Keratinocyte (primary cell): ENCODE measurements around the gene DDX21. TPM values are rescaled to one million over a fixed set of nuclear protein-coding genes. Genes with fewer than 3 reads are reported as not detected.
"Not testable (repeated sequence)": the region's sequence is repeated elsewhere in the genome, so short reads cannot be mapped to it uniquely, and the experiment has no call there.

Experiments used
- DNase-seq: peaks from one replicate; pipeline ENCODE4 v3.0.0-alpha.2; 2011; ENCODE audit warnings: low read depth, missing footprints, low spot score
- FAIRE-seq: peaks from 2 replicates; lab custom pipeline; 2011; peaks lifted over from hg19 to GRCh38; lab: Jason Lieb, UNC
- H2AFZ ChIP-seq: 2 replicates; pipeline ENCODE4 v1.6.0; 2012; ENCODE audit warnings: low read length, control low read depth, inconsistent platforms; ENCODE audit not compliant: control insufficient read depth
- H3K27ac ChIP-seq: 2 replicates; pipeline ENCODE4 v1.5.1; 2011; ENCODE audit warnings: low read length; ENCODE audit not compliant: control insufficient read depth, insufficient read depth
- H3K27me3 ChIP-seq: 3 replicates; pipeline ENCODE4 v1.6.0; 2011; ENCODE audit warnings: low read length; ENCODE audit not compliant: control insufficient read depth, insufficient read depth; ENCODE audit errors: extremely low read depth
- H3K36me3 ChIP-seq, 2 experiments: 2 replicates in 1 of 2; 3 replicates in 1 of 2; pipeline ENCODE4 v1.5.1; 2011; ENCODE audit warnings: low read length in 2 of 2, mild to moderate bottlenecking in 1 of 2; ENCODE audit not compliant: control insufficient read depth in 2 of 2, insufficient read depth in 2 of 2; ENCODE audit errors: extremely low read depth in 1 of 2
- H3K4me1 ChIP-seq: 3 replicates; pipeline ENCODE4 v1.5.1; 2011; ENCODE audit warnings: low read length; ENCODE audit not compliant: control insufficient read depth, insufficient read depth; ENCODE audit errors: extremely low read depth
- H3K4me2 ChIP-seq: 3 replicates; pipeline ENCODE4 v1.6.0; 2011; ENCODE audit warnings: low read depth, low read length; ENCODE audit not compliant: control insufficient read depth, insufficient read depth; ENCODE audit errors: extremely low read depth
- H3K4me3 ChIP-seq, 3 experiments: fragments of 200-600 bp in 1 of 3; sonication (generic) in 1 of 3; 2 replicates in 2 of 3; 3 replicates in 1 of 3; pipeline ENCODE4 v1.5.1; 2011 to 2016; ENCODE audit warnings: low read length in 3 of 3, mild to moderate bottlenecking in 3 of 3, control low read depth in 2 of 3, inconsistent platforms in 1 of 3, low read depth in 1 of 3, mixed read lengths in 1 of 3, mixed run types in 1 of 3, moderate library complexity in 1 of 3; ENCODE audit not compliant: control insufficient read depth in 2 of 3, insufficient read depth in 2 of 3; ENCODE audit errors: extremely low read depth in 1 of 3
- H3K79me2 ChIP-seq: 2 replicates; pipeline ENCODE4 v1.6.0; 2012; ENCODE audit warnings: low read length; ENCODE audit not compliant: control insufficient read depth, insufficient read depth
- H3K9ac ChIP-seq: 3 replicates; pipeline ENCODE4 v1.6.0; 2011; ENCODE audit warnings: low read length; ENCODE audit not compliant: control insufficient read depth, insufficient read depth; ENCODE audit errors: extremely low read depth
- H3K9me1 ChIP-seq: 3 replicates; pipeline ENCODE4 v1.6.0; 2011; ENCODE audit warnings: low read length; ENCODE audit not compliant: control insufficient read depth, insufficient read depth; ENCODE audit errors: extremely low read depth
- H3K9me3 ChIP-seq: 2 replicates; pipeline ENCODE4 v1.5.1; 2012; ENCODE audit warnings: low read depth, low read length; ENCODE audit not compliant: control insufficient read depth
- H4K20me1 ChIP-seq: 3 replicates; pipeline ENCODE4 v1.6.0; 2011; ENCODE audit warnings: low read length; ENCODE audit not compliant: control insufficient read depth, insufficient read depth; ENCODE audit errors: extremely low read depth
- EZH2 ChIP-seq: IDR thresholded peaks from one replicate; pipeline ENCODE4 v1.6.1; 2012; ENCODE audit warnings: inconsistent platforms, mild to moderate bottlenecking, low read length, moderate library complexity
- dilution Hi-C: fragments of 300-500 bp; cut with MboI; formaldehyde crosslinking; loops from one replicate; pipeline ENCODE4 v1.7.0; 2020; ENCODE audit warnings: low sequenced_read_pairs; ENCODE audit not compliant: extremely low pct_ligation_motif_present
- polyA plus RNA-seq, 5 experiments: library from polyadenylated mRNA; depleted of rRNA in 3 of 5; stranded (reverse) in 3 of 5; stranded (forward) in 1 of 5; unstranded in 1 of 5; fragments of >200 nt; gene quantifications; 1 replicate in 1 of 5; 2 replicates in 3 of 5; 3 replicates in 1 of 5; pipeline versions ENCODE4 v1.2.1 to v1.2.3, GENCODE V29; 2011 to 2012; ENCODE audit warnings: missing spikeins in 2 of 5, low read depth in 1 of 5, low replicate concordance in 1 of 5
- TF ChIP-seq, protein P1 (sequence below), 3 experiments: IDR thresholded peaks in 1 of 3; conservative IDR thresholded peaks in 1 of 3; optimal IDR thresholded peaks in 1 of 3; 2 replicates in 2 of 3; 3 replicates in 1 of 3; pipeline versions ENCODE3 to v1.5.1; 2011; ENCODE audit warnings: low read length in 3 of 3, mild to moderate bottlenecking in 3 of 3, moderate library complexity in 2 of 3, control low read depth in 1 of 3, inconsistent platforms in 1 of 3; ENCODE audit not compliant: insufficient read depth in 2 of 3; ENCODE audit errors: extremely low read depth in 1 of 3

Gene DDX21
- polyA plus RNA-seq, 1 donor (not counting 4 experiments of a cell fraction or from before 2014, with no cell fraction given), result 157 TPM

GRCh38 chr10:68973975-68974374 lies 18.0 kb downstream of the DDX21 start:
- no peak for TF ChIP-seq EZH2
- TF ChIP-seq, protein P1, sequence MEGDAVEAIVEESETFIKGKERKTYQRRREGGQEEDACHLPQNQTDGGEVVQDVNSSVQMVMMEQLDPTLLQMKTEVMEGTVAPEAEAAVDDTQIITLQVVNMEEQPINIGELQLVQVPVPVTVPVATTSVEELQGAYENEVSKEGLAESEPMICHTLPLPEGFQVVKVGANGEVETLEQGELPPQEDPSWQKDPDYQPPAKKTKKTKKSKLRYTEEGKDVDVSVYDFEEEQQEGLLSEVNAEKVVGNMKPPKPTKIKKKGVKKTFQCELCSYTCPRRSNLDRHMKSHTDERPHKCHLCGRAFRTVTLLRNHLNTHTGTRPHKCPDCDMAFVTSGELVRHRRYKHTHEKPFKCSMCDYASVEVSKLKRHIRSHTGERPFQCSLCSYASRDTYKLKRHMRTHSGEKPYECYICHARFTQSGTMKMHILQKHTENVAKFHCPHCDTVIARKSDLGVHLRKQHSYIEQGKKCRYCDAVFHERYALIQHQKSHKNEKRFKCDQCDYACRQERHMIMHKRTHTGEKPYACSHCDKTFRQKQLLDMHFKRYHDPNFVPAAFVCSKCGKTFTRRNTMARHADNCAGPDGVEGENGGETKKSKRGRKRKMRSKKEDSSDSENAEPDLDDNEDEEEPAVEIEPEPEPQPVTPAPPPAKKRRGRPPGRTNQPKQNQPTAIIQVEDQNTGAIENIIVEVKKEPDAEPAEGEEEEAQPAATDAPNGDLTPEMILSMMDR (optimal IDR thresholded peaks at IDR 0.05 in 1 of 3, IDR thresholded peaks at IDR 0.05 in 1 of 3, conservative IDR thresholded peaks at IDR 0.05 in 1 of 3; ENCODE audit: extremely low read depth in 1 of 3, insufficient read depth in 2 of 3, low read length in 3 of 3), result no peak
- Histone ChIP-seq H3K9me3 (no peaks in the 10 kb centered on the region), H3K36me3 (peaks cover 48 to 65% of the 10 kb centered on the region in 2 experiments), H4K20me1 (peaks cover 16% of the 10 kb centered on the region), H3K27me3 (no peaks in the 10 kb centered on the region), H3K4me3 (no peak overlapping the region), H3K9ac (no peak overlapping the region), H3K79me2 (peaks cover 26% of the 10 kb centered on the region), H3K4me1 (no peaks in the 10 kb centered on the region), H3K4me2 (no peak overlapping the region), H3K9me1 (no peaks in the 10 kb centered on the region), H2AFZ (no peak overlapping the region), H3K27ac (no peak overlapping the region)
- dilution Hi-C loops, result no loop called here
- FAIRE-seq (no peak), DNase-seq (no peak)

- Histone ChIP-seq H4K20me1 (peaks cover 16% of the 10 kb centered on the region), H3K79me2 (peaks cover 28% of the 10 kb centered on the region), H3K36me3 (peaks cover 43 to 71% of the 10 kb centered on the region in 2 experiments)
- dilution Hi-C loops, FAIRE-seq, H3K27ac ChIP-seq, H3K27me3 ChIP-seq, H2AFZ ChIP-seq, H3K4me3 ChIP-seq, H3K4me2 ChIP-seq, H3K9me3 ChIP-seq, H3K9ac ChIP-seq, DNase-seq, H3K4me1 ChIP-seq, H3K9me1 ChIP-seq: not testable (repeated sequence)
Observed at GRCh38 chr10:68975936-68976473, 20.0 kb downstream of the DDX21 start.

DNA sequence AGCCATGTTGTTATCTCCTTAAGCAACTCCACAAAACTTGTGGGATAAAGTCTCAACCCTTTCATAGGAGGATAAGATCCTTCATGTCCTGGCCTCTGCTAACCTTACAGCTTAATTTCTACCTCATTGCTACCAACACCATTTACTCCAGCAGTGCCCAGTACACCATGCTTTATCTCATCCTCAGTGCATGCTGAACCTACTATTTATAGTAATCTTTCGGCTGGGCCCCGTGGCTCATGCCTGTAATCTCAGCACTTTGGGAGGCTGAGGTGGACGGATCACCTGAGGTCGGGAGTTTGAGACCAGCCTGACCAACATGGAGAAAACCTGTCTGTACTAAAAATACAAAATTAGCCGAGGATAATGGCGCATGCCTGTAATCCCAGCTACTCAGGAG lies 23.8 kb downstream of the DDX21 start:
- H3K9me1 ChIP-seq, DNase-seq, H3K27ac ChIP-seq, dilution Hi-C loops, H3K9me3 ChIP-seq, H2AFZ ChIP-seq, H4K20me1 ChIP-seq, H3K4me2 ChIP-seq, H3K9ac ChIP-seq, FAIRE-seq, H3K27me3 ChIP-seq, H3K4me1 ChIP-seq, H3K4me3 ChIP-seq: not testable (repeated sequence)
- Histone ChIP-seq H3K36me3 (peaks cover 33 to 56% of the 10 kb centered on the region in 2 experiments), H3K79me2 (peaks cover 22% of the 10 kb centered on the region)
